Measurements from ENCODE around the gene NACC1. TPM values are rescaled to one million over a fixed set of nuclear protein-coding genes. Genes with fewer than 3 reads are reported as not detected.

The NACC1 gene
- total and polyA plus RNA-seq, 2 of the 13 experiments (the other 11 are each of a cell fraction or from before 2014, with no cell fraction given): 31.8 to 42.3 TPM

DNA sequence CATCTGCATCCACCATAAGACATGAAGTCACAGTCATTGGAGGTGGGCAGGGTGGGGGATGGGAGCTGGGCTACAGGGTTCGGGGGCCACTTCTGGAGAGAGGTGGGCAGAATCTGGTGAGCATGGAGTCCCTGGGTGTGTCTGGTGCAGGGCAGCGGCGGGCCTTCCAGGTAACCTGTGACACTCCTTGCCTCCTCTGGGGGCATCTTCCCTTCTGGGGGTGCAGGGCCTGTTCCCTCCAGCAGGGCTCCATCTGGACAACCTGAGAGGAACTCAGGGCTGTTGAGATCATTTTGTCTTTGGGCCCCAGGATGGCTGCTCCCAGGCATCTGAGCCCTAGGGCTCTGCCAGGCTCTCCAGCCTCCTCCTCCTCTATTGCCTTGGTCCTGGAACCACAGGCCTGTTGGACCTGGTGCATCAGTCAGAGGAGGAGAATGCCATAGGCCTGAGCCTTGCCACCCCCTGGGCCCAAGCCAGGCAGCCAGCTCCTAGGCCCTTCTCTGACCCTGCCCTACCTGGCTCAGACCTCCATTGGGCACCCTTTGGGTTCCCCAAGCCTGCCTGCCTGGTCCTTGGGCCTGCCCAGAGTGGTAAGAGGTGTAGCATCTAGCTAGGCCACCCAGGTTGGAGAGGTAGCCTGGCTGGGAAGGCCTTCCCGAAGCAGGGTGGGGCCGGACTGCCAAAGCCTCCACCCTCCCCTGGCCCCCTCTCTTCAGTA is 28.8 kb upstream of the NACC1 start:
- no peaks in the 10 kb centered on the region; the same call in 1 of the 2 replicates for H4K20me1 ChIP-seq (ENCODE audit: insufficient read depth, low read length)
- no peaks in the 10 kb centered on the region for H3K9me3 ChIP-seq (ENCODE audit: low read length)
- no peaks in the 10 kb centered on the region for H3K27me3 ChIP-seq (ENCODE audit: control insufficient read depth in 1 of 2, insufficient read depth in 2 of 2, low read length in 2 of 2)
- H3K9ac ChIP-seq (ENCODE audit: insufficient read depth, low read depth, low read length): no peak overlapping the region
- in situ Hi-C loops (cut with HindIII; ENCODE audit: extremely low pct_ligation_motif_present, low pct_unique_long_range_greater_than_20kb): no loop called here
- CTCF ChIA-PET (ENCODE audit: low intra/inter-chr PET ratio, low total read pairs): interaction anchor here (1.2 kb wide), 1 partner anchor 104 kb away, joined by 3 read pairs; no protein-coding TSS in a partner anchor
- no peak overlapping the region for H3K4me3 ChIP-seq (replicated peaks in 1 of 3; ENCODE audit: insufficient read depth in 1 of 3, low read depth in 2 of 3, low read length in 3 of 3)
- H3K4me2 ChIP-seq (ENCODE audit: low read depth, low read length): no peak overlapping the region
- peaks cover 5 to 18% of the 10 kb centered on the region in 2 experiments; a peak in 3 of 5 replicates for H3K36me3 ChIP-seq (replicated peaks in 1 of 2; ENCODE audit: control insufficient read depth in 1 of 2, insufficient read depth in 2 of 2, low read length in 2 of 2)
- TF ChIP-seq ZKSCAN5 (CRISPR knock-in tag; IDR thresholded peaks at IDR 0.05) (no peak), REXO4 (CRISPR knock-in tag; IDR thresholded peaks at IDR 0.05; ENCODE audit: borderline replicate concordance) (no peak)
- no peak overlapping the region for H3K27ac ChIP-seq (ENCODE audit: extremely low read length, insufficient read depth, low read length)
- H2AFZ ChIP-seq (ENCODE audit: low read length): no peak overlapping the region
- WGBS (ENCODE audit: low lambda C conversion rate): 79% methylated on average over 3 of the region's 5 CpGs
- H3K4me1 ChIP-seq (ENCODE audit: insufficient read depth, low read length): peaks cover 32% of the 10 kb centered on the region
- ATAC-seq (peak; percentile 55; the same call in 2 of the 3 replicates), FAIRE-seq (no peak), DNase-seq (ENCODE audit: low spot score) (peak; percentile 30)
- POLR2A ChIA-PET: no interaction called here
- BruUV-seq (replicated peaks): no TSS peak
- no peaks in the 10 kb centered on the region for H3K79me2 ChIP-seq (ENCODE audit: insufficient read depth, low read length)
- intact Hi-C loops (cut with micrococcal nuclease; ENCODE audit: unreplicated experiment): no loop called here

DNA sequence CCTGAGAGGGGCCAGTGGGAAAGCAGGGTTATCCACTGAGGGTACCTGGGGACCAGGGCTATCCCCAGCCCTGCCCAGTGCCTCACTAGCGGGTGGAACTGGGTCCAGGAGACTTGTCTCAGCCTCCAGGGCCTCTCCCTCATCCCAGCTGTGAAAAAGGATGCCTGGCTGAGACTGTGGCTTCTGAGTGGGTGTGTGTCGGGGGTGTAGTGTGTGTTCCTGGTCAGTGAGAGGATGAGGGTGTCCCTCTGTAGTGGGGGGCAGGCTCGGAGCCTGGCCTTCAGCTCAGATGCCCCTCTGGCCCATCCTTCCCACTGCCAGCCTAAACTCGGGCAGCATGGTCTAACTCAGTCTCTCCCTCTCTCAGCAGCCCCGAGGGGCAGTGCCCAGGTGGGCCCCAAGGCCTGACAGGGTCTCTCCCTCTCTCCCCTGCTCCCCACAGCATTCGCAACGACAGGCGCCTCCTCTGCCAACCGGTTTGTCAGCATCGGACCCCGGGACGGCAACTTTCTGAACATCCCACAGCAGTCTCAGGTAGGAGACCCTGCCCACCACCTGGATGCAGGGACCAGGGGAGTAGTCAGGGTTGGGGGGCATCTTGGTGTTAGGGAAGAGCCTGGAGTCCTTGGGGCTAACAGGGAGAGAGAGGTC is 28.1 kb upstream of the NACC1 start:
- Histone ChIP-seq H3K9ac (ENCODE audit: insufficient read depth, low read depth, low read length) (no peak overlapping the region), H3K4me1 (ENCODE audit: insufficient read depth, low read length) (peaks cover 33% of the 10 kb centered on the region), H3K9me3 (ENCODE audit: low read length) (no peaks in the 10 kb centered on the region), H2AFZ (ENCODE audit: low read length) (no peak overlapping the region), H3K27me3 (ENCODE audit: control insufficient read depth in 1 of 2, insufficient read depth in 2 of 2, low read length in 2 of 2) (no peaks in the 10 kb centered on the region), H3K4me3 (replicated peaks in 1 of 3; ENCODE audit: insufficient read depth in 1 of 3, low read depth in 2 of 3, low read length in 3 of 3) (no peak overlapping the region), H3K79me2 (ENCODE audit: insufficient read depth, low read length) (no peaks in the 10 kb centered on the region), H3K4me2 (ENCODE audit: low read depth, low read length) (no peak overlapping the region), H3K27ac (ENCODE audit: extremely low read length, insufficient read depth, low read length) (no peak overlapping the region), H3K36me3 (replicated peaks in 1 of 2; ENCODE audit: control insufficient read depth in 1 of 2, insufficient read depth in 2 of 2, low read length in 2 of 2) (peaks cover 5 to 18% of the 10 kb centered on the region in 2 experiments; a peak in 3 of 5 replicates), H4K20me1 (ENCODE audit: insufficient read depth, low read length) (no peaks in the 10 kb centered on the region; the same call in 1 of the 2 replicates)
- BruUV-seq (replicated peaks): no TSS peak
- FAIRE-seq (no peak), DNase-seq (ENCODE audit: low spot score) (no peak), ATAC-seq (no peak)
- intact Hi-C loops (cut with micrococcal nuclease; ENCODE audit: unreplicated experiment) (no loop called here), in situ Hi-C loops (cut with HindIII; ENCODE audit: extremely low pct_ligation_motif_present, low pct_unique_long_range_greater_than_20kb) (loop anchor here (5.0 kb wide), 2 partner anchors 58 to 113 kb away; no protein-coding TSS in a partner anchor)
- POLR2A ChIA-PET: no interaction called here
- WGBS (ENCODE audit: low lambda C conversion rate): 100% methylated on average over 9 of the region's 12 CpGs
- CTCF ChIA-PET (ENCODE audit: low intra/inter-chr PET ratio, low total read pairs): no interaction called here
- TF ChIP-seq CENPX (CRISPR knock-in tag; IDR thresholded peaks at IDR 0.05): no peak
- TF ChIP-seq ZSCAN22 (CRISPR knock-in tag; IDR thresholded peaks at IDR 0.05): no peak
- no peak for TF ChIP-seq HOXA3 (CRISPR knock-in tag; IDR thresholded peaks at IDR 0.05)
- no peak for TF ChIP-seq NFYB (CRISPR knock-in tag; IDR thresholded peaks at IDR 0.05)
- TF ChIP-seq SNRNP70 (IDR thresholded peaks at IDR 0.05; ENCODE audit: low read depth, low read length): no peak
- TF ChIP-seq ZNF552 (CRISPR knock-in tag; IDR thresholded peaks at IDR 0.05; ENCODE audit: borderline replicate concordance): no peak
- no peak for TF ChIP-seq ZNF7 (CRISPR knock-in tag; IDR thresholded peaks at IDR 0.05)
- TF ChIP-seq, protein P1, sequence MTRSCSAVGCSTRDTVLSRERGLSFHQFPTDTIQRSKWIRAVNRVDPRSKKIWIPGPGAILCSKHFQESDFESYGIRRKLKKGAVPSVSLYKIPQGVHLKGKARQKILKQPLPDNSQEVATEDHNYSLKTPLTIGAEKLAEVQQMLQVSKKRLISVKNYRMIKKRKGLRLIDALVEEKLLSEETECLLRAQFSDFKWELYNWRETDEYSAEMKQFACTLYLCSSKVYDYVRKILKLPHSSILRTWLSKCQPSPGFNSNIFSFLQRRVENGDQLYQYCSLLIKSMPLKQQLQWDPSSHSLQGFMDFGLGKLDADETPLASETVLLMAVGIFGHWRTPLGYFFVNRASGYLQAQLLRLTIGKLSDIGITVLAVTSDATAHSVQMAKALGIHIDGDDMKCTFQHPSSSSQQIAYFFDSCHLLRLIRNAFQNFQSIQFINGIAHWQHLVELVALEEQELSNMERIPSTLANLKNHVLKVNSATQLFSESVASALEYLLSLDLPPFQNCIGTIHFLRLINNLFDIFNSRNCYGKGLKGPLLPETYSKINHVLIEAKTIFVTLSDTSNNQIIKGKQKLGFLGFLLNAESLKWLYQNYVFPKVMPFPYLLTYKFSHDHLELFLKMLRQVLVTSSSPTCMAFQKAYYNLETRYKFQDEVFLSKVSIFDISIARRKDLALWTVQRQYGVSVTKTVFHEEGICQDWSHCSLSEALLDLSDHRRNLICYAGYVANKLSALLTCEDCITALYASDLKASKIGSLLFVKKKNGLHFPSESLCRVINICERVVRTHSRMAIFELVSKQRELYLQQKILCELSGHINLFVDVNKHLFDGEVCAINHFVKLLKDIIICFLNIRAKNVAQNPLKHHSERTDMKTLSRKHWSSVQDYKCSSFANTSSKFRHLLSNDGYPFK (CRISPR knock-in tag; IDR thresholded peaks at IDR 0.05; ENCODE audit: borderline replicate concordance): no peak
- TF ChIP-seq, protein P2, sequence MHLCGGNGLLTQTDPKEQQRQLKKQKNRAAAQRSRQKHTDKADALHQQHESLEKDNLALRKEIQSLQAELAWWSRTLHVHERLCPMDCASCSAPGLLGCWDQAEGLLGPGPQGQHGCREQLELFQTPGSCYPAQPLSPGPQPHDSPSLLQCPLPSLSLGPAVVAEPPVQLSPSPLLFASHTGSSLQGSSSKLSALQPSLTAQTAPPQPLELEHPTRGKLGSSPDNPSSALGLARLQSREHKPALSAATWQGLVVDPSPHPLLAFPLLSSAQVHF (CRISPR knock-in tag; IDR thresholded peaks at IDR 0.05): no peak
- TF ChIP-seq ZFP36 (IDR thresholded peaks at IDR 0.05; ENCODE audit: borderline replicate concordance, low read depth, low read length, partially characterized antibody): no peak

All from HepG2 (cell line).